Prostate gland (tissue), 2 donors: ENCODE measurements around the gene RNF6.

Source experiments
- CTCF ChIP-seq, 4 experiments: fragments of 200-600 bp in 2 of 4; fragments of 450-650 bp in 2 of 4; sonication (generic) in 2 of 4; IDR thresholded peaks; 1 replicate in 3 of 4; 2 replicates in 1 of 4; pipeline ENCODE4 v1.5.1; 2016 to 2019; ENCODE audit warnings: antibody characterized with exemption in 4 of 4, mild to moderate bottlenecking in 2 of 4, moderate library complexity in 2 of 4
- POLR2A ChIP-seq: fragments of 450-650 bp; IDR thresholded peaks from one replicate; pipeline ENCODE4 v1.6.1; 2016; ENCODE audit warnings: antibody characterized with exemption, mild to moderate bottlenecking
- POLR2AphosphoS5 ChIP-seq: sonication (generic); formaldehyde crosslinking; IDR thresholded peaks from one replicate; pipeline ENCODE4 v1.6.1; 2017; ENCODE audit warnings: antibody characterized with exemption

- no peak for TF ChIP-seq CTCF (IDR thresholded peaks at IDR 0.05)
- TF ChIP-seq POLR2A, result no peak
- peak; percentile 4 for TF ChIP-seq POLR2AphosphoS5
Observed at GRCh38 chr13:26254583-26255111, 32.5 kb upstream of the RNF6 start.
